GM12864 (cell line): Measurements from ENCODE around the gene PLEKHH1.

ENCODE experiments used
- DNase-seq: peaks from one replicate; pipeline ENCODE4 v3.0.0-alpha.2; 2011; ENCODE audit warnings: low read depth
- H3K4me3 ChIP-seq: 2 replicates; pipeline ENCODE4 v1.5.1; 2011; ENCODE audit warnings: mild to moderate bottlenecking, low read depth, low read length, control low read depth
- CTCF ChIP-seq: IDR thresholded peaks from 2 replicates; pipeline ENCODE4 v1.5.1; 2011; ENCODE audit warnings: low read depth, mild to moderate bottlenecking, moderate library complexity, low read length, control low read depth, inconsistent platforms; ENCODE audit errors: missing control alignments

Gene PLEKHH1

GRCh38 chr14:67573228-67574010, 40.3 kb downstream of the PLEKHH1 start:
- H3K4me3 ChIP-seq, result no peak overlapping the region
- DNase-seq, result no peak
- no peak for TF ChIP-seq CTCF

GRCh38 chr14:67574156-67574555, 41.1 kb downstream of the PLEKHH1 start:
- no peak overlapping the region for H3K4me3 ChIP-seq
- TF ChIP-seq CTCF, result no peak
- no peak for DNase-seq

- H3K4me3 ChIP-seq, result no peak overlapping the region
- TF ChIP-seq CTCF, result no peak
- no peak for DNase-seq
These were observed 41.7 kb downstream of the PLEKHH1 start for GRCh38 chr14:67574806-67575205.

DNA sequence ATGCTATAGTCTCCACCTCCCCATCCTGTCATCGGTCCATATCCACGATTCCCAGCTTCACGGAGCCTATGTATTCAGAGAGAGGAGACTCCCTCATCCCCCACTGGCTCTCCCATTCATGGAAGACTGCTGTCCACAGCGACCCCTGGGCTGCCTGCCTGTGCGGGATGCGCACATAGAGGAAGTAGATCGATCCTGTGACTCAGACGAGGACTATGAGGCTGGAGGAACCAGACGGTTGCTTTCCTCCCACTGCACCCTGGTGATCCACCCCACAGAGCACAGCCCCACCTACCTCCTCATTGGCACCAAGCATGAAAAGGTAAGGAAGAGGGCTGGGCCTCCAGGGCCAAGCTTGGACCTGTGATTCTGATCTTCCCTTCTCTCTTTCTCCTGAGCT, 42.6 kb downstream of the PLEKHH1 start:
- no peak for DNase-seq
- H3K4me3 ChIP-seq, result no peak overlapping the region
- no peak for TF ChIP-seq CTCF

- no peak for TF ChIP-seq CTCF
- no peak for DNase-seq
- H3K4me3 ChIP-seq, result no peak overlapping the region
These were observed 43.3 kb downstream of the PLEKHH1 start for GRCh38 chr14:67576216-67576955.

DNA sequence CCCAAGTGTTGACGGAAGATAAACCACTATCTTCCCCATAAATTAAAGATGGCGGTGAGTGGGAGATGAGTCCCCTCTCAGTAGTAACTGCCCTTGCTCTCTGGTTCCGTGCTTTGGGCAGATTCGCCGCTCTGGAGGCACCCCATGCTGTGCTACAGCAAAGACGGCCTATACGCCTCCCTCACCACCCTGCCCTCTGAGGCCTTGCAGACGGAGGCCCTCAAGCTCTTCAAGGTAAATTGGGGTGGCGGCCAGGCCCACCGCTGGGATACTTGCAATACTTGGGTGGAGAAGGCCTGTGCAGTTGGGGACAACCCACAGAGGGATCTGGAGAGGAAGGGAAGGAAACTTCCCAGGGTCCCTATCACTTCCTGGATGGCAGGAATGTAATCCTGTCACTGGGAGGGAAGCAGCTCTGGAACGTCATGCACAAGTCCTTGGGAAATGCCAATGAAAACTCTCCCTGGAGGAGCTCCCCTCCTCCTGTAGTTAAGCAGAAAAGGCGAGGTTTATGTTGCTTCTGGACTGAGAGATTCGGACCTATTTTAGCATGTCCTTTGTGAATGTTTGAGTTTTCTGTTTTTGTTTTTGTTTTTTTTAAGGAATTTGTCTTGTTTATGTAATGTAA, 44.2 kb downstream of the PLEKHH1 start:
- DNase-seq, result no peak
- no peak for TF ChIP-seq CTCF
- H3K4me3 ChIP-seq, result no peak overlapping the region
